WTC11 (cell line): ENCODE measurements around the gene BLOC1S1. TPM values are rescaled to one million over a fixed set of nuclear protein-coding genes. Genes with fewer than 3 reads are reported as not detected.

Source experiments
- ATAC-seq: fragments of 200-7000 bp; cut with Tn5 transposase; 2 replicates; pipeline ENCODE4 v1.10.0; 2021; ENCODE audit warnings: mild to moderate bottlenecking, moderate library complexity
- CTCF ChIA-PET: fragments of 300-600 bp; sonication (Branson Sonifier 250); formaldehyde crosslinking; loops from one replicate; lab custom pipeline; 2021; ENCODE audit warnings: antibody characterized with exemption; lab: Charles Lee
- POLR2A ChIA-PET: fragments of 350-600 bp; sonication (Branson Sonifier 250); formaldehyde crosslinking; loops from one replicate; lab custom pipeline; 2021; ENCODE audit warnings: antibody characterized with exemption; lab: Charles Lee
- DNase-seq: peaks from one replicate; pipeline ENCODE4 v3.0.0; 2021; ENCODE audit warnings: low spot score
- H3K27ac Mint-ChIP-seq: 2 replicates; pipeline ENCODE4 v1.8.0; 2021; ENCODE audit warnings: mixed read lengths
- H3K27me3 Mint-ChIP-seq: 2 replicates; pipeline ENCODE4 v1.8.0; 2021; ENCODE audit warnings: low read depth, mild to moderate bottlenecking, moderate library complexity, mixed read lengths
- H3K36me3 Mint-ChIP-seq: 2 replicates; pipeline ENCODE4 v1.8.0; 2021; ENCODE audit warnings: mixed read lengths
- H3K4me1 Mint-ChIP-seq: 2 replicates; pipeline ENCODE4 v1.8.0; 2022; ENCODE audit warnings: mixed read lengths
- H3K4me3 Mint-ChIP-seq: 2 replicates; pipeline ENCODE4 v1.8.0; 2021; ENCODE audit warnings: mild to moderate bottlenecking, moderate library complexity, mixed read lengths
- H3K9me3 Mint-ChIP-seq: 2 replicates; pipeline ENCODE4 v1.8.0; 2021; ENCODE audit warnings: mixed read lengths
- ARID4B ChIP-seq: sonication (generic); formaldehyde crosslinking; IDR thresholded peaks from 2 replicates; pipeline ENCODE4 v1.8.0; 2023; ENCODE audit warnings: missing genetic modification reagents, mild to moderate bottlenecking, borderline replicate concordance
- CBFB ChIP-seq: sonication (generic); formaldehyde crosslinking; IDR thresholded peaks from 2 replicates; pipeline ENCODE4 v1.8.1; 2022; ENCODE audit warnings: mild to moderate bottlenecking, low read depth, missing genetic modification reagents
- CREB1 ChIP-seq: sonication (generic); formaldehyde crosslinking; IDR thresholded peaks from 2 replicates; pipeline ENCODE4 v1.8.0; 2023; ENCODE audit warnings: mild to moderate bottlenecking, missing genetic modification reagents
- FOXP4 ChIP-seq: sonication (generic); formaldehyde crosslinking; IDR thresholded peaks from 2 replicates; pipeline ENCODE4 v1.8.0; 2022; ENCODE audit warnings: mild to moderate bottlenecking, missing genetic modification reagents
- JUN ChIP-seq: sonication (generic); formaldehyde crosslinking; IDR thresholded peaks from 2 replicates; pipeline ENCODE4 v1.8.0; 2023; ENCODE audit warnings: mild to moderate bottlenecking, missing genetic modification reagents
- MLX ChIP-seq: sonication (generic); formaldehyde crosslinking; IDR thresholded peaks from 2 replicates; pipeline ENCODE4 v1.8.1; 2023; ENCODE audit warnings: mild to moderate bottlenecking, missing genetic modification reagents, moderate library complexity
- RELA ChIP-seq: sonication (generic); formaldehyde crosslinking; IDR thresholded peaks from 2 replicates; pipeline ENCODE4 v1.8.1; 2022; ENCODE audit warnings: missing genetic modification reagents, mild to moderate bottlenecking, borderline replicate concordance
- SOX15 ChIP-seq: fragments of 250-450 bp; sonication (Bioruptor Pico); IDR thresholded peaks from 2 replicates; pipeline ENCODE4 v1.9.0; 2021; ENCODE audit warnings: mild to moderate bottlenecking
- TEAD4 ChIP-seq: sonication (generic); formaldehyde crosslinking; IDR thresholded peaks from 2 replicates; pipeline ENCODE4 v1.8.0; 2022; ENCODE audit warnings: mild to moderate bottlenecking, missing genetic modification reagents
- ZNF138 ChIP-seq: sonication (generic); formaldehyde crosslinking; conservative IDR thresholded peaks from 2 replicates; pipeline ENCODE4 v1.8.1; 2022; ENCODE audit warnings: mild to moderate bottlenecking, moderate library complexity, missing genetic modification reagents
- ZSCAN18 ChIP-seq: fragments of 250-450 bp; sonication (Bioruptor Pico); IDR thresholded peaks from 2 replicates; pipeline ENCODE4 v2.1.2; 2022; ENCODE audit warnings: mild to moderate bottlenecking, moderate library complexity
- total RNA-seq: library from RNA; stranded (reverse); gene quantifications from 3 replicates; pipeline ENCODE4 v1.2.3, GENCODE V29; 2021
- TF ChIP-seq, protein P1 (sequence below): sonication (generic); formaldehyde crosslinking; IDR thresholded peaks from 2 replicates; pipeline ENCODE4 v1.8.0; 2022; ENCODE audit warnings: mild to moderate bottlenecking, missing genetic modification reagents
- TF ChIP-seq, protein P2 (sequence below): fragments of 250-450 bp; sonication (Bioruptor Pico); conservative IDR thresholded peaks from 2 replicates; pipeline ENCODE4 v1.9.0; 2021; ENCODE audit warnings: mild to moderate bottlenecking
- TF ChIP-seq, protein P3 (sequence below): sonication (generic); formaldehyde crosslinking; IDR thresholded peaks from 2 replicates; pipeline ENCODE4 v1.8.1; 2023; ENCODE audit warnings: mild to moderate bottlenecking, moderate library complexity, missing genetic modification reagents

The BLOC1S1 gene
- total RNA-seq, 1 experiment from 2014 or later = 81.9 TPM

- Mint-ChIP-seq H3K36me3 (no peaks in the 10 kb centered on the region), H3K4me1 (no peaks in the 10 kb centered on the region), H3K9me3 (no peaks in the 10 kb centered on the region), H3K27me3 (peaks cover 14% of the 10 kb centered on the region), H3K4me3 (no peak overlapping the region), H3K27ac (no peak overlapping the region)
- CTCF ChIA-PET = interaction anchor here (0.8 to 4.0 kb wide), 5 partner anchors 11 to 598 kb away, joined by 3 to 17 read pairs (median 8); a partner anchor contains a TSS
- DNase-seq = no peak
- POLR2A ChIA-PET = no interaction called here
- TF ChIP-seq, protein P1, sequence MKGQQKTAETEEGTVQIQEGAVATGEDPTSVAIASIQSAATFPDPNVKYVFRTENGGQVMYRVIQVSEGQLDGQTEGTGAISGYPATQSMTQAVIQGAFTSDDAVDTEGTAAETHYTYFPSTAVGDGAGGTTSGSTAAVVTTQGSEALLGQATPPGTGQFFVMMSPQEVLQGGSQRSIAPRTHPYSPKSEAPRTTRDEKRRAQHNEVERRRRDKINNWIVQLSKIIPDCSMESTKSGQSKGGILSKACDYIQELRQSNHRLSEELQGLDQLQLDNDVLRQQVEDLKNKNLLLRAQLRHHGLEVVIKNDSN (CRISPR knock-in tag) = no peak
- no peak for TF ChIP-seq ZSCAN18 (CRISPR knock-in tag)
- no peak for TF ChIP-seq CREB1 (CRISPR knock-in tag)
- TF ChIP-seq MLX = no peak
- TF ChIP-seq JUN (CRISPR knock-in tag) = no peak
- no peak for TF ChIP-seq CBFB
- no peak for TF ChIP-seq TEAD4 (CRISPR knock-in tag)
- no peak for TF ChIP-seq ZNF138 (CRISPR knock-in tag)
- TF ChIP-seq, protein P2, sequence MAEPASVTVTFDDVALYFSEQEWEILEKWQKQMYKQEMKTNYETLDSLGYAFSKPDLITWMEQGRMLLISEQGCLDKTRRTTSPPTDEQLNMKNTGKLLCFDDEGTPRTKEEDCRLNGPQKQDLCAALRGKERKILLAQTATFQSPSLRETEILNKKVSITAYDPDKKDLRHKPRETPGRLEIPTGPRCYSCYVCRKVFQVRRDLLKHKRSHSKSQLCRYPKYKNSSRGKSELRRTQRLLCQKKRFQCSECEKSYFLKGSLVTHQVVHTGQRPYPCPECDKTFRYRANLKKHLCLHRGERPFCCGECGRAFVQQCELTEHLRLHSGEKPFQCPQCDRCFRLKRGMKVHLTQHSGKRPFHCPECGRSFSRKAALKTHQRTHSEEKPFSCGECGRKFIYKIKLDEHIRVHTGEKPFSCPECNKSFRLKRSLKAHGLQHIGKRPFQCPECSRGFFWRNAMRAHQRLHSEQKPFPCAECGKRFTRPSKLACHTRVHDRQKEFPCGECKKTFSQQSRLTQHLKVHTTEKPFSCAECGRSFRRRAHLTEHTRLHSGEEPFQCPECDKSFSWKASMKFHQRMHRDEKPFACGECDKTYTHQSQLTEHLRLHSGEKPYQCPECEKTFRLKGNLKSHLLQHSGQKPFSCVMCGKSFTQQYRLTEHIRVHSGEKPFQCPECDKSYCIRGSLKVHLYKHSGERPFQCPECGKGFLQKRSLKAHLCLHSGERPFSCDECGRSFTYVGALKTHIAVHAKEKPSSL (CRISPR knock-in tag) = no peak
- no peak for TF ChIP-seq FOXP4 (CRISPR knock-in tag)
- no peak for TF ChIP-seq ARID4B (CRISPR knock-in tag)
- TF ChIP-seq RELA (CRISPR knock-in tag) = no peak
- TF ChIP-seq, protein P3, sequence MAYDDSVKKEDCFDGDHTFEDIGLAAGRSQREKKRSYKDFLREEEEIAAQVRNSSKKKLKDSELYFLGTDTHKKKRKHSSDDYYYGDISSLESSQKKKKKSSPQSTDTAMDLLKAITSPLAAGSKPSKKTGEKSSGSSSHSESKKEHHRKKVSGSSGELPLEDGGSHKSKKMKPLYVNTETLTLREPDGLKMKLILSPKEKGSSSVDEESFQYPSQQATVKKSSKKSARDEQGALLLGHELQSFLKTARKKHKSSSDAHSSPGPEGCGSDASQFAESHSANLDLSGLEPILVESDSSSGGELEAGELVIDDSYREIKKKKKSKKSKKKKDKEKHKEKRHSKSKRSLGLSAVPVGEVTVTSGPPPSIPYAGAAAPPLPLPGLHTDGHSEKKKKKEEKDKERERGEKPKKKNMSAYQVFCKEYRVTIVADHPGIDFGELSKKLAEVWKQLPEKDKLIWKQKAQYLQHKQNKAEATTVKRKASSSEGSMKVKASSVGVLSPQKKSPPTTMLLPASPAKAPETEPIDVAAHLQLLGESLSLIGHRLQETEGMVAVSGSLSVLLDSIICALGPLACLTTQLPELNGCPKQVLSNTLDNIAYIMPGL (CRISPR knock-in tag) = no peak
- TF ChIP-seq SOX15 (CRISPR knock-in tag) = no peak
- ATAC-seq = no peak
These were observed 45.6 kb upstream of the BLOC1S1 start for GRCh38 chr12:55670276-55670675.
